Endothelial cell of umbilical vein (primary cell): ENCODE measurements around the gene MTIF3.

Source experiments
- CTCF ChIP-seq, 2 donors: IDR thresholded peaks; 1 replicate in 1 of 2; 2 replicates in 1 of 2; pipeline ENCODE4 v1.5.1; 2011; ENCODE audit warnings: low read length in 2 of 2, mild to moderate bottlenecking in 2 of 2, moderate library complexity in 2 of 2, control low read depth in 1 of 2, inconsistent platforms in 1 of 2, low read depth in 1 of 2; ENCODE audit not compliant: insufficient read depth in 1 of 2; ENCODE audit errors: extremely low read depth in 1 of 2
- EZH2 ChIP-seq: IDR thresholded peaks from 2 replicates; pipeline ENCODE4 v1.6.1; 2012; ENCODE audit warnings: borderline replicate concordance, low read depth, mild to moderate bottlenecking, moderate library complexity, low read length, inconsistent platforms; ENCODE audit not compliant: severe bottlenecking
- GATA2 ChIP-seq: IDR thresholded peaks from 2 replicates; pipeline ENCODE4 v1.7.0; 2011; ENCODE audit warnings: low read depth, mild to moderate bottlenecking, moderate library complexity, mixed read lengths, low read length; ENCODE audit not compliant: insufficient read length, insufficient read depth
- POLR2A ChIP-seq: IDR thresholded peaks from 2 replicates; pipeline ENCODE4 v1.6.1; 2012; ENCODE audit warnings: low read depth, mild to moderate bottlenecking, control low read depth, low read length
- POLR2AphosphoS5 ChIP-seq: IDR thresholded peaks from 2 replicates; pipeline ENCODE4 v1.6.1; 2012; ENCODE audit warnings: low read depth, mild to moderate bottlenecking, control low read depth, low read length, moderate library complexity; ENCODE audit not compliant: insufficient read depth

- TF ChIP-seq EZH2 (no peak), POLR2A (no peak), CTCF (IDR thresholded peaks at IDR 0.05; ENCODE audit: extremely low read depth in 1 of 2, insufficient read depth in 1 of 2, low read depth in 1 of 2, low read length in 2 of 2) (no peak), POLR2AphosphoS5 (no peak), GATA2 (no peak)
These were observed 62.1 kb downstream of the MTIF3 start for GRCh38 chr13:27388241-27388640.
